Left kidney (tissue), 2 donors: ENCODE data around the gene C1RL. TPM values are rescaled to one million over a fixed set of nuclear protein-coding genes. Genes with fewer than 3 reads are reported as not detected.
"Not testable (repeated sequence)": the region's sequence is repeated elsewhere in the genome, so short reads cannot be mapped to it uniquely, and the experiment has no call there.

ENCODE experiments used
- DNase-seq: peaks from one replicate; pipeline ENCODE4 v3.0.0-alpha.2; 2013
- polyA plus RNA-seq: library from polyadenylated mRNA; unstranded; fragments of 120-200 nt; gene quantifications from one replicate; pipeline ENCODE4 v1.2.1, GENCODE V29; 2013; ENCODE audit not compliant: insufficient read length

Gene C1RL
- polyA plus RNA-seq, 1 donor: 46.0 TPM

DNA sequence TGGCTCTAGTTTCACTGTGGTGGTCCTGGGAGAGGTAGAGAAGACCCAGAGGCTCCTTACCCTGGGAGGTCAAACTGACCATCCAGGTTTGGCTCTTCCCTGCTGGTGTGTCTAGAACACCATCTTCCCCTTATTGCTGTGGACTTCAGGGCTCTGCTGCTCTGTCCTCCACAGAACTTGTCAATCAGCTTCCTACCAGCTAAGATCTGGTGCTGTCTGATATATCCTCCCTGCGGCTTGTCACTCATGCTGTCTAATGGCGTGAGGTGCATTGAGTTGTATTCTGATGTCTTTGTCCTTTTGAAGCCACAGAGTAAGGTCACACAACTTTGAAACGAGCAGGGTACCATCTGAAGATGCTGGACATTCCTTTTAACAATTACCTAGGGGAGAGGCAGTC is 7.2 kb upstream of the C1RL start:
- no peak for DNase-seq

GRCh38 chr12:7114851-7115250 is 5.8 kb upstream of the C1RL start:
- no peak for DNase-seq

DNA sequence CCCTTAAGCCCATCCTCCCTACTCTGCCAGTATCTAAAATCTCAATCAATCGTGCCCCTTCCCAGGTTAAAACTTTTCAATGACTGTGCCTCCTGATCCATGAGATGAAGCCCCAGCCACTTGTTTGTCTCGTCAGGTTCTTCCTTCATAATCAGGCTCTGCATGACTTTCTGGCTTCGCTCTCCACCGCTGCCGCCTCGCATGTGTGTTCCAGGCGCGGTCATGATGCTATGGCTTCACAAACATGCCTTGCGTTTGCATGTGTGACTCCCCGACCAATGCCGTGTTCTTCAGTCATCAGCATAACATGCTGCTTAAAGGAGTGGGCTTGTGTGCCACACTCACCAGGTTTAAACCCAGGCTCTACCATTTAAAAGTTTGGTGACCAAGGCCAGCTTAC is 5.0 kb upstream of the C1RL start:
- DNase-seq: no peak

GRCh38 chr12:7113389-7113871 is 4.4 kb upstream of the C1RL start:
- no peak for DNase-seq

DNA sequence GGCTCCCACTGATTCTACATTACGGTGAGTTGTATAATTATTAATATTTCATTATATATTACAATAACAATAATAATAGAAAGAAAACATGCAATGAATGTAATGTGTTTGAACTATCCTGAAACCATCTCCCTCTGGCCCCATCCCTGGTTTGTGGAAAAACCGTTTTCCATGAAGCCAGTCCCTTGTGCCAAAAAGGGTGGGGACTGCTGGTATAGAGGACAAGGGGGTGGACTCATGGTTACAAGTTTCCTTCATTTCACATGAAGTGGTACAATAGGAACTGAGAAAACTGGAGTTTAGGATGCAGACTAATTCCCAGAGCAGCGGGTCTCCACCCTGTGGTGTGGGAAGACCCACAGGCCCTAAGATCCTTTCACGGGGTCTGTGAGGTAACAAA is 3.0 kb upstream of the C1RL start:
- DNase-seq: no peak

DNA sequence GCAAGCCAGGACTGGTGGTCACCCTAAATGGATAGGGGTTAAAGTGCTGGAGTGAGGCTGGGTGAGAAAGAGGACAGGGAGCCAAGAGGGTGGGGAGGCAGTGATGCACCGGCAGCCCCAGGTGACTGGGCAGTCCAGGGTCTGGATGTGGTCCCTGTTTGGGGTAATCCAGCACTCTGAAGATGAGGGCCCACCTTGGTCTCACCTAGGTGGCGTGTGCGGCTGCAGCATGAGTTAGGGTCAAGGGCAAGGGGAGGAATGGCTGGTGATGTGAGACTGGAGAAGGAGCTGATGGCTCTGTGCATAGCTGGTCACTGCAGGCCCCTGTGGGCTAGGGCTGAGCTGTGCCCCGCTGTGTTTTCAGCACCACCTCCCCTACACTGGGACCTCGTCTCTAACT is 1.6 kb upstream of the C1RL start:
- no peak for DNase-seq

DNA sequence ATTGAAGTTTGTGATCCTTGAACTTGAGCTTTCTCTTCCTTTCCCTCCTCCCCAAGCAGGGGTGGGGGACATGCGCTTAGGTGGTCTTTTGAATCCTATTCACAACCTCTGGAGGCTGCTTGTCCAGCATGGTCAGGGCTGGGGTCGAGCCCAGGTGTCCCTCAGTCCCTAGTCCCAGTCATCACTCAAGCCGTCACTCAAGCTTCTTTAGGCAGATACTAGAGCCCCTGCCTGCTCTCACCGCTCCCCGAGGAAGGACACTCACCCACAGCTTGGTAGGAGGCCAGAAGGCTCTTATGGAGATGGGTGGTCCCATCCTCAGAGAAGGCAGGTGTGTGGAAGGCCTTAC is 532 bp upstream of the C1RL start:
- DNase-seq: no peak

DNA sequence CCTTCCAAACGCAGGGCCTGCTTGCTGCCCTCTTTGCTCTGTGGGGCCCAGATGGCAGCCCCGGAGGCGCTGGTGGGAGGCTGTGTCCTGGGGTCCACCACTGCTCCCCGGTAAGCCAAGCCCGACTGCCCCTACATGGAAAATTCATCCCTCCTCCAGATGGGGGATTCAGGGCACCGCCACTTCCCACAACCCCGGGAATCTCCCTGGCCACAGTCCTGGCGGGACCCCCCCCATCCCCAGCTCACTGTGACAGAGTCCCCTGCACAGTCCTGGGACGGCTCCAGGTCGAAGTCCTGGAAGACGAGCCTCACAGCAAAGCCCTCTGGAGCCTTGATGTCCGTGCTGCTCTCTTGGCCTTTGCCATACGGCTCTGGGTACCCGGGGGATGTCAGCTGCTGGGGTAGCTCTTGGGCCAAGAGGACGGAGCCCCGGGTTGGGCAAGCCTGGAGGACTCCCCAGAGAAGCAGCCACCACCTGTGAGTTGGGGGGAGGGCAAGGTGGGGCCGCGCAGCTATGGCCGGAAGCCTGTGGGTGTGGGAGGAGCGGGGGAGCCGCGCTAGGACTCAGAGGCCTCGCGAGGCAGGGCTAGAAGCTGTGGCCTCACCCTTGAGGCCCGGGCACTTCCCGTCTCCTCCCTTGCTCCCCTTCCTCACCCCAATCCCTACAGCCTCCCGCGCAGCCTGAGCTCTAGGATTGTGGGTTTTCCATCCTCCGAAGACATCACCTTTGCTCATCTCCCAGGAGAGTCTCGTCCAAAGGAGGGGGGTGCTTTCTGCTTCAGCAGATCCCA is 815 bp downstream of the C1RL start:
- no peak for DNase-seq

GRCh38 chr12:7107636-7108002 is 1.4 kb downstream of the C1RL start:
- DNase-seq: no peak

DNA sequence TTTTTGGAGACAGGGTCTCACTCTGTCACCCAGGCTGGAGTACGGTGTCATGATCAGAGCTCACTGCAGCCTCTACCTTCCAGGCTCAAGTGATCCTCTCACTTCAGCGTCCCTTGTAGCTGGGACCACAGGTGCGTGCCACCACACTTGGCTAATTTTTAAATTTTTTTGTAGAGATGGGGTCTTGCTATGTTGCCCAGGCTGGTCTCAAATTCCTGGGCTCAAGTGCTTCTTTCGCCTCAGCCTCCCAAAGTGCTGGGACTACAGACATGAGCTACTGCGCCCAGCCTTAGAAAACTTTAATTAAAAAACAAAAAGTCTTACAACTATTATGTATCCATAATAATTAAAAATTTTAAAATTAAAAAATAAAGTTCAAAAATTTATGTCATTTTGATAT is 1.8 kb downstream of the C1RL start:
- DNase-seq: not testable (repeated sequence)

DNA sequence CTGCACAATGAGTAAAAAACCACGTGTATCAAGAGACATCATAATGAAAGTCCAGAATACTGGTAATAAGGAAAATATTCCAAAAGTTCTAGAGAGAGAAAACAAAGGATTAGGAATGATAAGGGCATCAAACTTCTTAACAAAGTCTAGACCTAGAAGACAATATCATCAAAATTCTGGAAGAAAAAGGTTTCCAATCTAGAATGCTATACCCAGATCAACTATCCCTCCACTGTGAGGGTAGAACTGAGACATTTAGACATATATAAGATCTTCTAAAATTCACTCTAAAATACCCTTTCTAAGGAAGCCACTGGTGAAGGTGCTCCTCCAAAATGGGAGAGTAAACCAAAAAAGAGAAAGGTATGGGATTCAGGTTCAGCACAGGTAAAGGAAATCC is 2.9 kb downstream of the C1RL start:
- no peak for DNase-seq

DNA sequence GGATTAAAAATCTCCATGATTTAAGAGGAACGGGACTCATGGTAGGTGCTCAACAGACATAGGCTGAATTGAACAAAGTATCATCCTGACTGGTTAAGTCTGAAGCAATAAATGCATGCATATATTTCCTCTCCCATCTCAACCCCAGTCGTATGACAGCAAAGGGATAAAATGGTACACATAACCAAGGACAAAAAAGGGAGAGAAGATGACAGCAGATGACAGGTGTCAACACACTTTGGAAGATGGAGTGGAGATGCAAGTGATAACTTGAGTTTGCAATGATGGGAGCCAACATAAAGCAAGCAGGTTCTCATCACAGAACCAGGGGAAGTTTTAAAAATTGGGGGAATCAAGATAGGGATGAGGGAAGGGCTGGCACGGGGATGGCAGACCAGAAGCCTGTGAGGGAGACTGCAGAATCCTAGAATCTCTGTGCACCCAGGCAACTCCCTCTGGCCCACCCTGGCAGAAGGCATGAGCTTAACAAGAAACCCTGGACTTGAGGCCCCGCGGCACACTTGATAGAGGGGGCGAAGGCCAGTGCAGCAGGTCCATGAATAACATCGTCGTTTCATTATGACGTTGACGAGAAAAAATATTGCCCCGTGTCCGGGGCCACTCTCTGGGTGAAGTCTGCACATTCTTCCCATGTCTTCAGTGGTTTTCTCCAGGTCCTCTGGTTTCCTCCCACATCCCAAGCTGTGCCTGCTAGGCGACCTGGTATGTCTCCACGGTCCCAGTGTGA is 5.0 kb downstream of the C1RL start:
- no peak for DNase-seq

DNA sequence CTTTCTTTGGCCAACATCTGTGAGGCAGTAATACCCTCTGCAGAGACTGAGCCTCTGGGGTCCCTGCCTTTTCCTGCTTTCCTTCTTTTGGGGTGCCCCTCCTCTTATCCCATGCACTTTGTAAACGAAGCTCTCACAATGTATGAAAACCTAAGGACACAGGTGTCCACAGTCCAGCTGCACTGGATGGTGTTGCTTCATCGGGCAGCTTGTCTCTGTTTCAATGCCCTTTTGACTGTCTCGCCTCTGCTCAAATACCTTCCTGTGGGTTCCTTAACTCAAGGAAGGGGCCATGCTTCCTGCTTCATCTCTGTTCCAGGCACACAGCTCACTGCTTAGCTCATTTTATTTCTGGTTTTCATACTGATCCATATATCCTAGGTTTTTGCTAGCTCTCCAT is 6.4 kb downstream of the C1RL start:
- no peak for DNase-seq

GRCh38 chr12:7101694-7102131 is 7.3 kb downstream of the C1RL start:
- DNase-seq: no peak

DNA sequence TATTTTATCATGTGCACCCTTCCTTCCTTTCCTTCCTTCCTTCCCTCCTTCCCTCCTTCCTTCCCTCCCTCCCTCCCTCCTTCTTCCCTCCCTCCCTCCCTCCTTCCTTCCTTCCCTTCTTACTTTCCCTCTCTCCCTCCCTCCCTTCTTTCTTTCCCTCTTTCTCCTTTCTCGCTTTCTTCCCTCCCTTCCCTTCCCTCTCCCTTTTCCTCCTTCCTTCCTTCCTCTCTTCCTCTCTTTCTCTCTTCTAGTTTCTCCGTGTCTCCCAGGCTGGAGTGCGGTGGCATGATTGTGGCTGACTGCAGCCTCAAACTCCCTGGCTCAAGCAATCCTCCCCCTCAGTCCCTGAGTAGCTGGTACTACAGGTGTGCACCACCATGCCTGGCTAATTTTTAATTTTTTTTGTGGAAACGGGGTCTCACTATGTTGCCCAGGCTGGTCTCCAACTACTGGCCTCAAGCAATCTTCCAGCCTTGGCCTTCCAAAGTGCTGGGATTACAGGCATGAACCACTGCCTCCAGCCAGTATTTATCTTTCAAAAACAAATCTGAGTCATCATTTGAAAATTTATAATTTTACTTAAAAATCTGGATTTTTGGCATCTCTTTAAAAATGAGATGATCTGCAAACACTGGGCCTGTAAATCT is 7.8 kb downstream of the C1RL start:
- no peak for DNase-seq

- no peak for DNase-seq
Observed at GRCh38 chr12:7100239-7100638, 8.8 kb downstream of the C1RL start.

- no peak for DNase-seq
Observed at GRCh38 chr12:7099290-7099996, 9.6 kb downstream of the C1RL start.

- DNase-seq: no peak
Observed at GRCh38 chr12:7096979-7097378, 12.0 kb downstream of the C1RL start.

- DNase-seq: no peak
Observed at GRCh38 chr12:7096006-7096932, 12.7 kb downstream of the C1RL start.

DNA sequence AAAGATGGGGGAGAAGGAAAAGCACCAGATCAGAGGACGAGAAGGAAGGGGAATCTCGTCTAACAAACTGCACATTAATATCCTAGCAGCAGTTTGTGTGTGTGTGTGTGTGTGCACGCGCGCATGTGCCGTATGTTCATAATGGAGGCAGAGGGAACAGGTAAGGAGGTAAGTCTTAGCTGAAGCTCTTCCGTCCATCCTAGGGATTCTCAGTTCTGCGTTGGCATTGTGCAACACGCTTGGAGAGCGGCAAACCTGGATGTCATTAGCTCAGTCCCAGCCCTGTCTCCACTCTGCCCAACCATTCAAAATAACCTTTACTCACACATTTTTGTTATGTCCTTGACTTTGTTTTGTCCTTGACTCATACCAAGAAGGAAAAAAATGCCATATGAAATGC is 15.1 kb downstream of the C1RL start:
- DNase-seq: no peak

DNA sequence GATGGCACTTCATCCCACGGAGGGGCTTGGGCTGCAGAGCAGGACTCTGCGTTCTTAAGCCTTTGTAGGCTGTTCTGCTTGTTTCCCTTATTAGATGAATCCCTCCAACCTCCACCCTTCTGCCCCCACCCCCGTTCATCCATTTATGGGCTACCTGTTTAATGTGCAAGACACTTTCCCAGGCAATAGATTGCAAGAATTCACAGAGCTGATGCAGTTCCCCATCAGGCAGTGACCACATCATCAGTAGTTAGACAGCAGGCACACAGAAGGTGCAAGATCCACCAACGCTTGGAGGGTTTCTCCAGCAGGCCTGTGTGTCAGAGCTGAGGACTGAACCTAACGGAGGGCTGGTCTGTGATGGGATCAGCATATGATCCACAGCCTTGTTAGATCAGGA is 15.5 kb downstream of the C1RL start:
- no peak for DNase-seq
